Cardiac fibroblast (primary cell): ENCODE measurements around the gene IL1RL2.

Source experiments
- DNase-seq, 2 donors: peaks; one replicate each; pipeline versions ENCODE4 v3.0.0 to v3.0.0-alpha.2; 2010; ENCODE audit warnings: low read depth in 2 of 2
- H3K4me3 ChIP-seq, 2 donors: replicated peaks in 1 of 2; 1 replicate in 1 of 2; 2 replicates in 1 of 2; pipeline ENCODE4 v1.5.1; 2011; ENCODE audit warnings: low read depth in 2 of 2, low read length in 2 of 2, mild to moderate bottlenecking in 2 of 2, moderate library complexity in 1 of 2
- CTCF ChIP-seq: IDR thresholded peaks from one replicate; pipeline ENCODE4 v1.5.1; 2011; ENCODE audit warnings: low read depth, mild to moderate bottlenecking, low read length, inconsistent platforms

Gene IL1RL2

GRCh38 chr2:102158011-102158755 lies 28.6 kb upstream of the IL1RL2 start:
- TF ChIP-seq CTCF: no peak
- H3K4me3 ChIP-seq: no peak overlapping the region
- DNase-seq: peak in 1 of 2 donors; percentile 71

- H3K4me3 ChIP-seq: no peak overlapping the region
- TF ChIP-seq CTCF: no peak
- peak; percentile 42 to 75 for DNase-seq
Observed at GRCh38 chr2:102159295-102159694, 27.5 kb upstream of the IL1RL2 start.

- TF ChIP-seq CTCF: peak; percentile 46
- DNase-seq: peak; percentile 52 to 76
Observed at GRCh38 chr2:102166189-102166845, 20.5 kb upstream of the IL1RL2 start.

GRCh38 chr2:102168026-102168771 lies 18.6 kb upstream of the IL1RL2 start:
- no peak for DNase-seq
- TF ChIP-seq CTCF: no peak

More at GRCh38 chr2:102166189-102166845, 20.5 kb upstream of the IL1RL2 start:
- H3K4me3 ChIP-seq: no peak overlapping the region

GRCh38 chr2:102171946-102172345 lies 14.9 kb upstream of the IL1RL2 start:
- no peak for DNase-seq
- TF ChIP-seq CTCF: no peak
- H3K4me3 ChIP-seq: no peak overlapping the region

More at GRCh38 chr2:102168026-102168771, 18.6 kb upstream of the IL1RL2 start:
- H3K4me3 ChIP-seq: no peak overlapping the region

GRCh38 chr2:102172745-102173144 lies 14.1 kb upstream of the IL1RL2 start:
- no peak for TF ChIP-seq CTCF
- DNase-seq: no peak
- H3K4me3 ChIP-seq: no peak overlapping the region
